ENCODE data around the gene FAM47E. TPM values are rescaled to one million over a fixed set of nuclear protein-coding genes. Genes with fewer than 3 reads are reported as not detected.
"Not testable (repeated sequence)": the region's sequence is repeated elsewhere in the genome, so short reads cannot be mapped to it uniquely, and the experiment has no call there.

Gene FAM47E
- total RNA-seq, 1 experiment from 2014 or later = 0.11 TPM

DNA sequence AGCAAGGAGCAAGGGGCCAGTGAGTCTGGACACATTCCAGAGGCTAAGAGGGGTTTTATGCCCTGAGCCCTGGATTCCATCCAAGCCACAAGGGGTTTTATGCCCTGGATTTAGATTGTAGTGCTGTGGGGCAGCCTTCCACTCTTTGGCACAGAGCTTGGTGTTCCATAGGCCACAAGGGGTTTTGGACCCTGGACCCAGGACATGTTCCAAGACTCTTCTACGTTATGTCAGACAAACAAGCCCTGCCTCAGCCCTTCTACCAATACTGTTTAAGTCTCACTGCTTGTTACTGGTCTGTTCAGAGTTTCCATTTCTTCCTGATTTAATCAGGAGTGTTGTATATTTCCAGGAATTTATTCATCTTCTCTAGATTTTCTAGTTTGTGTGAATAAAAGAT is 25.1 kb upstream of the FAM47E start:
- DNase-seq (ENCODE audit: low read depth) = no peak

GRCh38 chr4:76232681-76233080 is 18.8 kb upstream of the FAM47E start:
- DNase-seq (ENCODE audit: low read depth) = no peak

GRCh38 chr4:76233083-76233482 is 18.4 kb upstream of the FAM47E start:
- no peak for DNase-seq (ENCODE audit: low read depth)

- no peak for DNase-seq (ENCODE audit: low read depth)
Observed at GRCh38 chr4:76233529-76233928, 18.0 kb upstream of the FAM47E start.

DNA sequence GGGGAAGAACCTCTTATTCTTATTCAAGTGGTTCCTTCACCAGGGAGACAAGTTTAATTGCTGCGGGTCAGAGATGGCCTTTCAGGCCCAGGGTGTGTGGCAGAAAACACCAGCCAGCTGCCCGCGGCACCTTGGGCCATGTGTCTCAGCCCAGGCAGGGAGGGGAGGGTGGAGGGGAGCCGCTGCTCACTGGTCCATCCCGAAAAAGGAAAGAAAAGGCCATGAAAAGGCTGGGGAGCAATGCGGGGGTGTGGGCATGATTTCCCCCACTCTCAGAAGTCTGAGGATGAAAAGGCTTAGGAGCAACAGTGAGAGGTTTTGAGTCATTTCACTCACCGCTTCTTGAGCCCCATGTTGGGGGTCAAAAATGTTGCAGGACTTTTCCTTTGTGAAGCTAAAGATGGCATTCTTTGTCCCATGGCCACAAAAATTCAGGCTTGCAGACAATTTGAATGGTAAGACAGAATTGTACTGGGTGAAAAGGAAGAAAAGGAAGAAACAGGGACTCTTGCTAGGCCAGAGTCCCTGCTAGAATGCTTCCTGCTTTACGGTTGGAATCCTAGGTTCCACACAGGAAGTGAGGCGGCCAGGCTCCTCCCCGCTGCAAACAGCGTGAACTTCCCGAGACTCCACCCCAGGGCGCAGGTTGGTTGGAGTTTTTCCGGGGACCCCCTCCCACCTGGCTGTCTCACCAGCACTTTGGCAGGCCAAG is 17.4 kb upstream of the FAM47E start:
- no peak for DNase-seq (ENCODE audit: low read depth)

DNA sequence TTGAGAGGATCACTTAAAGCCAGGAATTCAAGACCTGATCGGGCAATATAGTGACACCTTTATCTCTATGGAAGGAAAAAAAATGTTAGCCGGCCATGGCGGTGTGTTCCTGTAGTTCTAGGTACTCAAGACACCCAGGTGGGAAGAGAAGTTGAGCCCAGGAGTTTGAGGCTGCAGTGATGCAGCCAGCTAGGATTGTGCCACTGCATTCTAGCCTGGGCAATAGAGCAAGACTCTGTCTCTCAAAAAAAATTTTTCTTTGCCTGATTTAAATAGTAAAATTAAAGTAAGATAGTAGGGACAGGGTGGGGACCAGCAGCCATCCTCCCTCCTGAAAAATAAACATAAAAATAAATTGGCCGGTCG is 16.9 kb upstream of the FAM47E start:
- no peak for DNase-seq (ENCODE audit: low read depth)

GRCh38 chr4:76235407-76235806 is 16.1 kb upstream of the FAM47E start:
- no peak for DNase-seq (ENCODE audit: low read depth)

- DNase-seq (ENCODE audit: low read depth) = no peak
Observed at GRCh38 chr4:76235915-76236314, 15.6 kb upstream of the FAM47E start.

DNA sequence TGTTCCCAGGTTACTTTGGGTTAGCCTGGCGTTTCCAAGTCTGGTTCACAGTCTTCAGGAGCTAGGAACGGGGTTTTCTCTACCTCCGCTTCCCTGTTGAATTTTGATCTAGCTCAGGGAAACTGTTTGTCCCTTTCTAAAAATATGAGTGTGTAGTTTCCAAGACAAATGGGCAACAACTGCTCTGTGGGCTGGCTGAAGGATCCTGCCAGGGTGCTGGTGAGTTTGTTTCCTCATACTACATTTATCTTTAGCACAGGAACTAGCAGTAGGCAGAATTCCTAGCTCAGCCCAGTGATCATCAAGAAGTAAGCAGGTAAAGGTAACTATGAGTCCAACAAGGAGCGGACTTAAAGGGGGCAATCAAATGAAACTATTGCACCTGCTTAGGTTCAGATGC is 13.3 kb upstream of the FAM47E start:
- DNase-seq (ENCODE audit: low read depth) = no peak

DNA sequence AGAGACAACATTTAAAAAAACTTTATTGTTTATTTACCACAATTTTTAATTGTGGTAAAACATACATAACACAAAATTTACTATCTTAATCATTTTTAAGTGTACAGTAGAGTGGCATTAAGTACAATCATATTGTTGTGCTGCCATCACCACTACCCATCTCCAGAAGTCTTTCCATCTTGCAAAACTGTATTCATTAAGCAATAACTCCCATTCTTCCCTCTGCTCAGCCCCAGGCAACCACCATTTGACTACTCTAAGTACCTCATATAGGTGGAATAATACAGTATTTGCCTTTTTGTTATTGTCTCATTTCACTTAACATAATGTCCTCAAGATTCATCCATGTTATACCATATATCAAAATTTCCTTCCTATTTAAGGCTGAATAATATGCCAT is 12.8 kb upstream of the FAM47E start:
- DNase-seq (ENCODE audit: low read depth) = no peak

DNA sequence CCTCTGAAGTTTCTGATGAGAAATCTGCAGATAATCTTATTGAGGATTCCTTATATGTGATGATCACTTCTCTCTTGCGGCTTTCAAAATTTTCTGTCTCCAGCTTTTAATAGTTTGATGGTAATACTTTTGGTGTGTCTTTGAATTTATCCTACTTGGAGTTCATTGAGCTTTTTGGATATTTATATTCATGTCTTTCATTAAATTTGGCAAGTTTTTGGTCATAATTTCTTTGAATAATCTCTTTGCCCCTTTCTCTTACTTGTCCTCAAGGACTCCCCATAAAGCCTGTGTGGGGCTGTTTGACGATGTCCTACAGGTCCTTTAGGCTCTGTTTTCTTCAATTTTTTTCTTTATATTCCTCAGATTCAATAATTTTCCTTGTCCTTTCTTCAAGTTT is 11.3 kb upstream of the FAM47E start:
- no peak for DNase-seq (ENCODE audit: low read depth)

GRCh38 chr4:76243877-76244276 is 7.6 kb upstream of the FAM47E start:
- not testable (repeated sequence) for DNase-seq (ENCODE audit: low read depth)

DNA sequence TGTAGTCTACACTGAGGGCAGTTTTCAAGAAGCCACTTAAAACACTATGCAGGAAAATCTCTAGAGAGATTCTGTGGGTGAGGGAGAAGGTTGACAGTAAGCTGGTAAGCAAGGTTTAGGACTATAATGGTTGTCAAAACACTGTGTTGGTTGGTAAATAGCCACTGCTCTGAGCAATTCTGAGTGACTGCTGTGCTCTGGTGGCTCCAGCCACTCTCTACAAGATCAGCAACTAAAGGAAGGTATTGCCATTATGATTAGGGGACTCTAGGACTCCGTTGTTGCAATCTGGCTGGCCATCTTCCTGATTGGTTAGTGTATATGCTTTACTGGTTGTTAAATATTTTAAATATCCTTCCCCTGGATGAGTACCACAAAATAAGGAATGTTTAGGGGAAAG is 5.5 kb upstream of the FAM47E start:
- DNase-seq (ENCODE audit: low read depth) = no peak

- DNase-seq (ENCODE audit: low read depth) = no peak
Observed at GRCh38 chr4:76246852-76247251, 4.7 kb upstream of the FAM47E start.

- no peak for DNase-seq (ENCODE audit: low read depth)
Observed at GRCh38 chr4:76250962-76251361, 559 bp upstream of the FAM47E start.

GRCh38 chr4:76252271-76252653 is 741 bp downstream of the FAM47E start:
- no peak for DNase-seq (ENCODE audit: low read depth)

DNA sequence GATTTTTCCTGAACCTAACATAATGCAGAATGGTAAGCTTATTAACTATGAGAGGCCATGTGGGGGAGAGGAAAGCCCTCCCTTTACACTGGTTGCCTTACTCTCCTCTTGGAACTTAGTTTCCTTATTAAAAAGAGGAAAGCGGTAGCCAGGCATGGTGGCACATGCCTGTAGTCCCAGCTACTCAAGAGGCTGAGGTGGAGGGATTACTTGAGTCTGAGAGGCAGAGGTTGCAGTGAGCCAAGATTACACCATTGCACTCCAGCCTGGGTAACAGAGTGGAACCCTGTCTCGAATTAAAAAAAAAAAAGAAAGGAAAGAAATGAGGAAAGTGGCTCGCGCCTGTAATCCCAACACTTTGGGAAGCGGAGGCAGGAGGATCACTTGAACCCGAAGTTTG is 2.0 kb downstream of the FAM47E start:
- no peak for DNase-seq (ENCODE audit: low read depth)

DNA sequence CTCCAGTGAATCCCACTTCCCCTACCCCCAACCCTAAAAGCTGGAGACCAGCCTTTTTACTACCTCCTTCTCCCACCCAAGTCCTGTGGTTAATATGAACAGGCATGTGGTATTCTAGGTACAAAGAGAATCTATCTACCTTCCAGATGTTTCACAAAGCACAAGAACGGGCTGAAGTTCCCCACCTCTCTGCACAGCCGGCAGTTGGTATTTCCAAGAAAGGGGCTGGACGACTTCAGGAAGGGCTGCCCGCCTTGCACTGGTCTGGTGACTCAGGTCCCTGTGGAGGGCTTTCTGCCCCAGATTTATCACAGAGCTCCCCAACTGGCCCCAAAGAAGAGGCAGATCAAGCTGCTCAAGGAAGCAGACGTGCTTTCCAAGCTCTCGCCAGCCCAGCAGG is 4.5 kb downstream of the FAM47E start:
- DNase-seq (ENCODE audit: low read depth) = no peak

GRCh38 chr4:76256968-76257367 is 5.4 kb downstream of the FAM47E start:
- no peak for DNase-seq (ENCODE audit: low read depth)

DNA sequence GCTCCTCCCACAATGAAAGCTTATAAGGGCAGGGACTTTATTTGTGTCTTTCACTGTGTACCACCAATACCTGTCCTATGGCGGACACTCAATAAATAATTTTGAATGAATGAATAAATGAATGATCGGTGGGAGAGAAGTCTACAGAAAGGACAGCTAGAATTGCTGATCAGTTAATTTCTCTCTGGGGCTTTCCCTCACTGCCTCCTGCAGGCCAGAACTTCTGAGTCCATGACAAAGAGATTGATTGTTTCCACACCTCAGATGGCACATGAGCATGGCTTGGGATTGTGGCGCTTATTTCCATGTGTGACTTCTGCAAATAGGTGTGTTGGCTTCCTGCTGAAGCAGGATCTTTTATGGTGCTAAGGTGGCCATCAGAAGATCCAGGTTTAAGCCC is 6.3 kb downstream of the FAM47E start:
- DNase-seq (ENCODE audit: low read depth) = no peak

DNA sequence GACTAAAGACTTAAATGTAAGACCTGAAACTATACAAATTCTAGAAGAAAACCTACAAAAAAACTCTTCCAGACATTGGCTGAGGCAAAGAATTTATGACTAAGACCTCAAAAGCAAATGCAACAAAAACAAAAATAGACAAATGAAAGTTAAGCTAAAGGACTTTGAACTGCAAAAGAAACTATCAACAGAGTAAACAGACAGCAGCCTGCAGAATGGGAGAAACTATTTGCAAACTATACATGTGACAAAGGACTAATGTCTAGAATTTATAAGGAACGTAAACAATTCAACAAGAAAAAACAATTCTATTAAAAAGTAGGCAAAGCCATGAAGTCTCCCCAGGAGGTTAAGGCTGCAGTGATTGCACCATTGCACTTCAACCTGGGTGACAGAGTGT is 9.1 kb downstream of the FAM47E start:
- DNase-seq (ENCODE audit: low read depth) = no peak

DNA sequence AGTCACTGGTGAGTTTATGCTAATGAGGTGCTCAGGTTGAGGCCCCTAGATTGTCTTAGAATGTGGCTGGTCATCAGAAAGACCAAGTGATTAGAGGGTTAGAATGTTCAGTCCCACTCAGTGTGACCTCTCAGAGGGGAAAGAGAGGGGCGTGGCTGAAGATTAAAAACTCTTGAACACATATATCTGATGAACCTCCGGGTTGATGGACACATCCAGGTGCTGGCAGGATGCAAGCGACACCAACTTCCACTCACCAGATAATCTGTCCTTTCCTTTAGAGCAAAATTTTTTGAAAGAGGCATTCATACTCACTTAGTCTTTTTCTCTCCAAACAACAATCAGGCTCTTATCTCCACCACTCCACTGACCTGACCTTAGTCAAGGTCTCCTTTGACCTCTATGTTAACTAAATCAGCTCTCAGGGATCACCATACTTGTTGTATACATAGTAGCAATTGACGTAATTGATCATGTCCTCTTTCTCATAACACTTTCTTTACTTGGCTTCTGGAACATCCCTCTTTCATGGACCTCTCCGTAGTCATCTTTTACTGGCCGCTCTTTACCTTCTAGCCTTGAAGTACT is 14.2 kb downstream of the FAM47E start:
- DNase-seq (ENCODE audit: low read depth) = no peak

GRCh38 chr4:76266627-76267026 is 15.1 kb downstream of the FAM47E start:
- no peak for DNase-seq (ENCODE audit: low read depth)

DNA sequence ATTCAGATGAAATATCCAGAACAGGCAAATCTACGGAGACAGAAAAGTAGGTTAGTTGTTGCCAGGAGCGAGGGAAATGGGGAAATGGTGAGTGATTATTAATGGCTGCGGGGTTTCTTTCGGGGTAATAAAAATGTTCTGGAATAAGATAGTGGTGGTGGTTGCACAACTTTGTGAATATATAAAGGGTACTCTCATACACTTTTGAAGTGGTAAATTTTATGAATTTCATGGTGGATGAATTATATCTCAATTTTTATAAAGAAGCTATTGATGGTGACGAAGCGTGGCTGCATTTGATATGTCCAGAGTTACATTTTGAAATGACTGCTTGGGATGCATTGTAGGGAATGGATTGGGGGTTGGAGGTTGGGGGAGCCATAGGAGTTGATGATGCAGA is 16.3 kb downstream of the FAM47E start:
- DNase-seq (ENCODE audit: low read depth) = no peak
